Measurements from ENCODE around the gene SLC27A6. TPM values are rescaled to one million over a fixed set of nuclear protein-coding genes. Genes with fewer than 3 reads are reported as not detected.
A peak's percentile ranks its signal among the peaks of the same experiment; 100 is the strongest.

The SLC27A6 gene
- total and polyA plus RNA-seq, 2 of the 13 experiments (the other 11 are each of a cell fraction or from before 2014, with no cell fraction given): not detected

- H2AFZ ChIP-seq (ENCODE audit: low read length): no peak overlapping the region
- ATAC-seq (peak; percentile 52; the same call in 1 of the 3 replicates), DNase-seq (ENCODE audit: low spot score) (no peak), FAIRE-seq (no peak)
- no peak overlapping the region for H3K4me3 ChIP-seq (replicated peaks in 1 of 3; ENCODE audit: insufficient read depth in 1 of 3, low read depth in 2 of 3, low read length in 3 of 3)
- TF ChIP-seq ZNF562 (CRISPR knock-in tag; IDR thresholded peaks at IDR 0.05; ENCODE audit: borderline replicate concordance) (no peak), NPAS2 (CRISPR knock-in tag; IDR thresholded peaks at IDR 0.05; ENCODE audit: borderline replicate concordance) (no peak), ZNF510 (CRISPR knock-in tag; IDR thresholded peaks at IDR 0.05; ENCODE audit: low read depth) (no peak), MYNN (CRISPR knock-in tag; IDR thresholded peaks at IDR 0.05; ENCODE audit: low read depth) (no peak), CEBPG (CRISPR knock-in tag; IDR thresholded peaks at IDR 0.05) (no peak), KLF15 (CRISPR knock-in tag; IDR thresholded peaks at IDR 0.05; ENCODE audit: borderline replicate concordance) (no peak), GATAD1 (CRISPR knock-in tag; IDR thresholded peaks at IDR 0.05) (no peak), MEF2D (CRISPR knock-in tag; IDR thresholded peaks at IDR 0.05) (no peak), ZNF318 (CRISPR knock-in tag; IDR thresholded peaks at IDR 0.05) (no peak), ZNF343 (CRISPR knock-in tag; IDR thresholded peaks at IDR 0.05) (no peak)
- H3K4me2 ChIP-seq (ENCODE audit: low read depth, low read length): peak overlapping the region; percentile 27; the same call in 1 of the 2 replicates
- H3K27me3 ChIP-seq (ENCODE audit: control insufficient read depth in 1 of 2, insufficient read depth in 2 of 2, low read length in 2 of 2): no peaks in the 10 kb centered on the region
- in situ Hi-C loops (cut with HindIII; ENCODE audit: extremely low pct_ligation_motif_present, low pct_unique_long_range_greater_than_20kb) (no loop called here), intact Hi-C loops (cut with micrococcal nuclease; ENCODE audit: unreplicated experiment) (no loop called here)
- H3K79me2 ChIP-seq (ENCODE audit: insufficient read depth, low read length): no peaks in the 10 kb centered on the region
- BruUV-seq (replicated peaks): no TSS peak
- H3K36me3 ChIP-seq (replicated peaks in 1 of 2; ENCODE audit: control insufficient read depth in 1 of 2, insufficient read depth in 2 of 2, low read length in 2 of 2): no peaks in the 10 kb centered on the region
- no peak overlapping the region for H3K27ac ChIP-seq (ENCODE audit: extremely low read length, insufficient read depth, low read length)
- no peaks in the 10 kb centered on the region for H4K20me1 ChIP-seq (ENCODE audit: insufficient read depth, low read length)
- H3K9me3 ChIP-seq (ENCODE audit: low read length): no peaks in the 10 kb centered on the region
- no peaks in the 10 kb centered on the region for H3K4me1 ChIP-seq (ENCODE audit: insufficient read depth, low read length)
- WGBS (ENCODE audit: low lambda C conversion rate): 4% methylated on average over 6 of the region's 9 CpGs
- H3K9ac ChIP-seq (ENCODE audit: insufficient read depth, low read depth, low read length): no peak overlapping the region
- POLR2A ChIA-PET: no interaction called here
- CTCF ChIA-PET (ENCODE audit: low intra/inter-chr PET ratio, low total read pairs): no interaction called here
These were observed 8.0 kb downstream of the SLC27A6 start for GRCh38 chr5:128973244-128973643.
